Cardiac septum (tissue), 1 donor: Measurements from ENCODE around the gene C4A. TPM values are rescaled to one million over a fixed set of nuclear protein-coding genes. Genes with fewer than 3 reads are reported as not detected.
"Not testable (repeated sequence)": the region's sequence is repeated elsewhere in the genome, so short reads cannot be mapped to it uniquely, and the experiment has no call there.

Source experiments
- DNase-seq: peaks from one replicate; pipeline ENCODE4 v3.0.0-alpha.2; 2020; ENCODE audit warnings: low spot score
- intact Hi-C: fragments of 100-400 bp; cut with DNase I; formaldehyde crosslinking; loops from one replicate; pipeline ENCODE4 v1.14.0; 2022
- total RNA-seq: library from RNA; stranded (reverse); fragmentation: NEBNext Ultra II Directional; extraction: Animal tissue kit (Norgen Biotek cat#: 25700); gene quantifications from one replicate; pipeline ENCODE4 v1.2.1, GENCODE V29; 2021
- donor health status: DM: no; HTN: no; CAD: no.

C4A gene
- total RNA-seq, 1 donor from 2014 or later = 131 TPM

DNA sequence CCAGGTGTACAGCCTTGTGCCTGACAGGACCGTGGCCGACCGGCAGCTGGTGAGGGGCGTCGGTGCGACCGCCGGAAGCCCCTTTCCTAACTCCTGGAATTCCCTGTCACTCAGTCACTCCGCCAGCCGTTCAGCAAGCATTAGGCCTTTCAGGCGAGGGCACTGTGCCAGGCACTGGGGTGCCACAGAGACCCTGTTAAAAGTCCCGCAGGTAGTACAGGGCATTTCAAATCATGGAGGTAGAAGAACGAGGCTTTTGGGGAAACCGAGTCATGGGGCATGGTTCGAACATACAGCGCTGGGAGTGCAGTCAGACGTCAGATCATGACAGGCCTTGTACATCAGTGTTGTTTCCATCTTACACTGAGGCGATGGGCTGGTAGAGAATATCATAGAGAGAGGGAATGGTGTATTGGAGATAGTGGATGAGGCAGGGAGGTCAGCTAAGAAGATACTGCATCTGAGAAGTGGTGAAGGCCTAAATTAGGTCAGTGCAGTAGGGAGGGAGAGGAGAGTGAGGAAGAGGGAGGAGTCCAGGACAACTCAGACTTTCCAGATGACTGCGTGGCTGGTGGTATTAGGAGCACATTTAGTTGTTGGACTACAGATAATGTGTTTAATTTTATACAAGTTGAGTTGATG lies 9.0 kb upstream of the C4A start:
- DNase-seq = no peak
- intact Hi-C loops = loop anchor here (1.0 kb wide), 1 partner anchor 14 kb away; the partner anchor contains the start of gene SKIC2

DNA sequence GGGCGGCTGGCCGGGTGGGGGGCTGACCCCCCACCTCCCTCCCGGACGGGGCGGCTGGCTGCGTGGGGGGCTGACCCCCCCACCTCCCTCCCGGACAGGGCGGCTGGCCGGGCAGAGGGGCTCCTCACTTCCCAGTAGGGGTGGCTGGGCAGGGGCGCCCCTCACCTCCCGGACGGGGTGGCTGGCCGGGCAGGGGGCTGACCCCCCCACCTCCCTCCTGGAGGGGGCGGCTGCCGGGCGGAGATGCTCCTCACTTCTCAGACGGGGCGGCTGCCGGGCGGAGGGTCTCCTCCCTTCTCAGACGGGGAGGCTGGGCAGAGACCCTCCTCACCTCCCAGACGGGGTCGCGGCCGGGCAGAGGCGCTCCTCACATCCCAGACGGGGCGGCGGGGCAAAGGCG lies 5.8 kb upstream of the C4A start:
- intact Hi-C loops, DNase-seq: not testable (repeated sequence)

- DNase-seq = peak; percentile 63
- intact Hi-C loops = no loop called here
These were observed 3.9 kb upstream of the C4A start for GRCh38 chr6:31977816-31978431.

GRCh38 chr6:31978831-31979230 lies 3.0 kb upstream of the C4A start:
- no peak for DNase-seq
- intact Hi-C loops = no loop called here

- DNase-seq = peak; percentile 19
- intact Hi-C loops = no loop called here
These were observed 2.5 kb upstream of the C4A start for GRCh38 chr6:31979238-31979898.

DNA sequence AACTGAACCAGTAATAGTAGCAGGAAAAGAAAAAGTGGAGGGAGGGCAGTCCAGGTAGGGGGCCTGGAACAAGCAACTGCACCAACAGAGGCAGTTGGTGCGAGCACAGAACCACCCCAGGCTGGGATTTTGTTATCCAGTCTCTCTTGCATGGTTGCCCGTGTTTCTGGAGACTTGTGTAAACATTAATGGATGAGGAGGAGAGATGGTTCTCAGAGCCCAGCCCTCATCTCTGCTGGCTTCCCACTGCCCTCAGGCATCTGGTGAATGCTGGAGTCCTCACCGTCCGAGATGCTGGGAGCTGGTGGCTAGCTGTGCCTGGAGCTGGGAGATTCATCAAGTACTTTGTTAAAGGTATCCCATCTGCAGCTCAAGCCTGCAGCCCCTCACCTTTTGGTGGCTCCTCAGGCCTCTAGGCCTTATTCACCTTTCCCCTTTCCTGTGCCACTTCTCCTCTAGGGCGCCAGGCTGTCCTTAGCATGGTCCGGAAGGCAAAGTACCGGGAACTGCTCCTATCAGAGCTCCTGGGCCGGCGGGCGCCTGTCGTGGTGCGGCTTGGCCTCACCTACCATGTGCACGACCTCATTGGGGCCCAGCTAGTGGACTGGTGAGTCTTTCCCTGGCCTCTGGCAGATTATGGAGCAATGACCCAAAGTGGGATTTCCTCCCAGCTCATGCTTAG lies 1.5 kb upstream of the C4A start:
- intact Hi-C loops, DNase-seq: not testable (repeated sequence)

- intact Hi-C loops, DNase-seq: not testable (repeated sequence)
These were observed 859 bp upstream of the C4A start for GRCh38 chr6:31980998-31981397.

GRCh38 chr6:31989363-31989762 lies 7.5 kb downstream of the C4A start:
- intact Hi-C loops, DNase-seq: not testable (repeated sequence)

DNA sequence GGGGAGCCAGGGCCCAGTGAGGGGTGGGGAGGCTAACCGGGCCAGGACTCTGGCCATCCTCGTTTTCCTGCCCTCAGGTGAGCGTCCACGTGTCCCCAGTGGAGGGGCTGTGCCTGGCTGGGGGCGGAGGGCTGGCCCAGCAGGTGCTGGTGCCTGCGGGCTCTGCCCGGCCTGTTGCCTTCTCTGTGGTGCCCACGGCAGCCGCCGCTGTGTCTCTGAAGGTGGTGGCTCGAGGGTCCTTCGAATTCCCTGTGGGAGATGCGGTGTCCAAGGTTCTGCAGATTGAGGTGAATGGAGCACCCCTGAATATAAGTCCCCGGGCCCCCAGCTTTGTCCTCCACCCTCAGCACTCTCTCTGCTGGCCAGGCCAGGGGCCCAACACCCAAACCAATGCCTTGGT lies 12.6 kb downstream of the C4A start:
- DNase-seq, intact Hi-C loops: not testable (repeated sequence)

DNA sequence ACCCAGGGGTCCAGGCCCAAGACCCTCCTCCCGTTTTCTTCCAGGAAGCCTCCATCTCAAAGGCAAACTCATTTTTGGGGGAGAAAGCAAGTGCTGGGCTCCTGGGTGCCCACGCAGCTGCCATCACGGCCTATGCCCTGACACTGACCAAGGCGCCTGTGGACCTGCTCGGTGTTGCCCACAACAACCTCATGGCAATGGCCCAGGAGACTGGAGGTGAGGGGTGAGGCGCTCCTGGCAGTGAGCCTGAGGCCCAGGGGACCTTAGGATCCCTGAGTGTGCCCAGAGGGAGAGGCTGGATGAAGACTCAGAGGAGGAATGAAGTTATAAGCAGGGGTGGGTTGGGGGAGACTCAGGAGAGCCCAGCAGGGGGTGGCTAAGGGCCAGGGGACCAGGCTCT lies 14.5 kb downstream of the C4A start:
- DNase-seq, intact Hi-C loops: not testable (repeated sequence)

DNA sequence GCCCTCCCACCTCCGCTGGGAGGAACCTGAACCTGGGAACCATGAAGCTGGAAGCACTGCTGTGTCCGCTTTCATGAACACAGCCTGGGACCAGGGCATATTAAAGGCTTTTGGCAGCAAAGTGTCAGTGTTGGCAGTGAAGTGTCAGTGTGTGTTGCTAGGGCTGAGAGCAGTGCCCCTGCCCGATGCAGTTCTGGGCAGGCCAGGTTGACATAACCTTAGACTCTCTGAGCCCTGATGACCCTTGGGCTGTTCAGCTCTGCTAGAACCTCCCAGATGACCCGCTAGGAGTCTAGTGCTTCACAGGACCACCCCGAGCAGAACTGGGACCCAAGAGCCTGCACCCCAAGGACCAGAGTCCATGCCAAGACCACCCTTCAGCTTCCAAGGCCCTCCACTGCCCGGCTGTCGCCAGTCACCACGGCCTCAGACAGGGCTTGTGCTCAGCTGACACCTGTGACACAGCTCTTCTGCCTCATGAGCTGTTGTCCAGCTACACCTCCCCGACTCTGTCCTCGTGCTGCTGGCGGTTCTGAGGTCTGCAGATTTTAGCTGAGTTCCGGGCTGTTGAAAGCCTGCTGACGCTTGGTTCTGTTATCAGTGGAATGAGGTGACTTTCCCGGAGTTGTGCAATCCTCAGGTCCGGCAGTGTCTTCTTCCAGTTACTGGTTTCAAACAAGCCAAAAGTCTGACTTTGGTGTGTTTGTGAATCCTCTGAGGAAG lies 20.9 kb downstream of the C4A start:
- intact Hi-C loops, DNase-seq: not testable (repeated sequence)

GRCh38 chr6:32003301-32003700 lies 21.4 kb downstream of the C4A start:
- intact Hi-C loops = not testable (repeated sequence)

DNA sequence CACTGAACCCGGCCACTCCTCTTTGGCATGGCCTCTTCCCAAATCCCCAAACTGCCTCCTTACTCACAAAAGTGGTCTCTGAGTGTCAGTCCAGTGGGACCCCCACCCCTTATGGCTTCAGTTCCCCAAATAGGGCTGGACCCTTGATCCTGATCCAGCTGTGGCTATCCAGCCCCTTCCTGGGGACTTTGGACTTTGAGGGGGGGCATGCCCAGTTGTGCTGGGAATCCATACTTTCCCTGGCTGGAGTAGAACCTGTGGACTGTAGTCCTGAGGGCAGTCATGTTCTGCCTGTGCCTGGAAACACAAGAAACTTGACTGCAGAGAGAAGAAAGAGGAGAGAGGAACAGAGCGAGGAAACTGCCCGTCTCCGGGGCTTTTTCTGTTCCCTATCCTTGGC lies 22.5 kb downstream of the C4A start:
- intact Hi-C loops = not testable (repeated sequence)
- DNase-seq = peak; percentile 31

More at GRCh38 chr6:32003301-32003700, 21.4 kb downstream of the C4A start:
- not testable (repeated sequence) for DNase-seq

DNA sequence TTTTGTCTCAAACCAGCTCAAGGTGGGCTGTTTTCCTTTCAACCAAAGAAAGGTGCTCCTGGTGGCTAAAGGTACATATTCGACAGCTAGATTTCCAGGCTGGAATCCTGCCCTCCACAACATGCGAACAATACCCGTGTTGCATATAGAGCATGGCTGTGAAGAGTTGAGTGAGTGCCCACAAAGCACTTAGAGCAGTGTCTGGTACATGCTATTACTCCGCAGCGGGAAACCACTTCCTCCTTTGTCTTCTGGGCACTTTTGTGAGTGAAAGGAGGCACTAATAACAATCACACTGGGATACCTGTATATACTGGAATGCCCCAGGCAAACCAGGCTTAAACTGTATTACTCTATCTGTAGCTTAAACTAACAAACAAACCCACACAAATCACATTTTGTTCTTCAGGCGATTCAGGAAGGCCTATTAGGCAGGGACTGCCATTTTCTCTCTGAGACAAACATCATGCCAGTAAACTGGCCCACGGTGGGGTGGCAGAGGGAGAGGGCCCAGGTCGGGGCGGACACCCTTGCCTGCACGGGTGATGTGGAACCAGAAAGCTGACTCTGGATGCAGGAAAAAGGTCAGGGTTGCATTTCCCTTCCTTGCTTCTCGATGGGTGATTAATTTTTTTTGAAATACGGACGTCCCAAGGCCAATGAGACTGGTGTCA lies 23.1 kb downstream of the C4A start:
- intact Hi-C loops = not testable (repeated sequence)
- peak; percentile 5 for DNase-seq

DNA sequence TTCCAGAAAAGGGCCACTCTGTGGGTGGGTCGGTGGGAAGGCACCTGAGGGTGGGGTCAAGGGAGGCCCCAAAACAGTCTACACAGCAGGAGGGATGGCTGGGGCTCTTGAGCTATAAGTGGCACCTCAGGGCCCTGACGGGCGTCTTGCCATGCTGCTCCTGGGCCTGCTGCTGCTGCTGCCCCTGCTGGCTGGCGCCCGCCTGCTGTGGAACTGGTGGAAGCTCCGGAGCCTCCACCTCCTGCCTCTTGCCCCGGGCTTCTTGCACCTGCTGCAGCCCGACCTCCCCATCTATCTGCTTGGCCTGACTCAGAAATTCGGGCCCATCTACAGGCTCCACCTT lies 23.7 kb downstream of the C4A start:
- intact Hi-C loops = not testable (repeated sequence)
- DNase-seq = peak; percentile 69

DNA sequence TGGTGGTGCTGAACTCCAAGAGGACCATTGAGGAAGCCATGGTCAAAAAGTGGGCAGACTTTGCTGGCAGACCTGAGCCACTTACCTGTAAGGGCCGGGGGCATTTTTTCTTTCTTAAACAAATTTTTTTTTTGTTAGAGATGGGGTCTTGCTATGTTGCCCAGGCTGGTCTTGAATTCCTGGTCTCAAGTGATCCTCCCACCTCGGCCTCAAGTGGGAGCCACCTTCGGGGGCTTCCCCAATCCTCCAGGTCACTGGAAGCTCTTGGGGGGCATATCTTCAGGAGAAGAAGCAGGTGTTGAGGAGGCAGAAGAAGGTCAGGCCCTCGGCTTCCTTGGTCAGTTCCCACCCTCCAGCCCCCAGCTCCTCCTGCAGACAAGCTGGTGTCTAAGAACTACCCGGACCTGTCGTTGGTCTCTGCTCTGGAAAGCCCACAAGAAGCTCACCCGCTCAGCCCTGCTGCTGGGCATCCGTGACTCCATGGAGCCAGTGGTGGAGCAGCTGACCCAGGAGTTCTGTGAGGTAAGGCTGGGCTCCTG lies 24.2 kb downstream of the C4A start:
- DNase-seq = peak; percentile 58
- intact Hi-C loops = not testable (repeated sequence)

DNA sequence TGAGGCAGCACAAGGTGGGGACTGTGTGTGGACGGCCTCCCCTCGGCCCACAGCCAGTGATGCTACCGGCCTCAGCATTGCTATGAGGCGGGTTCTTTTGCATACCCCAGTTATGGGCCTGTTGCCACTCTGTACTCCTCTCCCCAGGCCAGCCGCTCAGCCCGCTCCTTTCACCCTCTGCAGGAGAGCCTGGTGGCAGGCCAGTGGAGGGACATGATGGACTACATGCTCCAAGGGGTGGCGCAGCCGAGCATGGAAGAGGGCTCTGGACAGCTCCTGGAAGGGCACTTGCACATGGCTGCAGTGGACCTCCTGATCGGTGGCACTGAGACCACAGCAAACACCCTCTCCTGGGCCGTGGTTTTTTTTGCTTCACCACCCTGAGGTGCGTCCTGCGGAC lies 25.2 kb downstream of the C4A start:
- intact Hi-C loops = not testable (repeated sequence)
- peak; percentile 39 for DNase-seq

- intact Hi-C loops, DNase-seq: not testable (repeated sequence)
These were observed 26.2 kb downstream of the C4A start for GRCh38 chr6:32008037-32008436.

DNA sequence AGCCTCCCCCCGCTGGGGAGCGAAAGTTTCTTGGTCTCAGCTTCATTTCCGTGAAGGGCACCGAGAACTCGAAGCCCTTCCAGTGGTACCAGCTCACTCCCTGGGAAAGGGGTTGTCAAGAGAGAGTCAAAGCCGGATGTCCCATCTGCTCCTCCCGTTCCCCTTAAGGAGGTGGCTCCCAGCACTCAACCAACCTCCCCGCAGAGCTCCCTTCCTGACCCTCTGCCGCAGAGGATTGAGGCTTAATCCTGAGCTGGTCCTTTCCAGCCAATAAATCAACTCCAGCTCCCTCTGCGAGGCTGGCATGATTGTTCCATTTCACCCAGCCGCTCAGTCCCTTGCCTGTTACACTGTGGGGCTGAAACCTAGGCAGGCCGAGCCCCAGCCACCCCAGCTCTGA lies 26.8 kb downstream of the C4A start:
- DNase-seq = peak; percentile 57
- intact Hi-C loops = not testable (repeated sequence)
